ENCODE data around the gene FAM241B. TPM values are rescaled to one million over a fixed set of nuclear protein-coding genes. Genes with fewer than 3 reads are reported as not detected.

FAM241B gene
- total and polyA plus RNA-seq, 2 of the 4 experiments (the other 2 are of a cell fraction) = 0.18 to 1.4 TPM

DNA sequence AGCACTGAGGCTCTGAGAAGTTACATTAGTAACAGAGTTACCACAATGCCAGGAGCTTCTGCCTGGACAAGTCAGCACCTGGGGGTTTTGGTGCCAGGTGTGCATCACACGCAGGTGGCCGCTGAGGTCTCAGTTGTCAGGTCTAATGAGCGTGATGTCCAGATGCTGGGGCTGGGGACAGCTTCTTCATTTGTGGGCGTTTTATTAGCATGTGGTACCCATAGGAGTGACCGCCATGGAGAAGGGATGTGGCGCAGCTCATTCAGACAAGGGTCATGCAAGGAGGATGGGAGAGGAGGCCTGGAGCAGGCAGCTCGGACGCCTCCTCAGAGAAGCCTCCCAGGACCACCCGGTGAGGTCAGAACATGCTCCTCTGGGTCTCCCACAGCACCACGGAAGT is 27.8 kb downstream of the FAM241B start:
- CTCF ChIA-PET = no interaction called here
- no peak overlapping the region for H3K4me2 ChIP-seq (ENCODE audit: low read depth, low read length)
- intact Hi-C loops (cut with micrococcal nuclease) (no loop called here), in situ Hi-C loops (cut with MboI; ENCODE audit: low sequenced_read_pairs) (no loop called here), dilution Hi-C loops (cut with HindIII; ENCODE audit: low sequenced_read_pairs, unreplicated experiment) (no loop called here)
- no peak overlapping the region for H4K8ac ChIP-seq (ENCODE audit: low read depth in 2 of 2, low read length in 2 of 2)
- BruUV-seq (replicated peaks) = no TSS peak
- H3K79me1 ChIP-seq (ENCODE audit: low read depth in 1 of 2, low read length in 2 of 2) = no peaks in the 10 kb centered on the region
- H4K91ac ChIP-seq (ENCODE audit: insufficient read depth, low read depth, low read length) = no peak overlapping the region
- H3K36me3 ChIP-seq (ENCODE audit: control insufficient read depth, insufficient read depth, low read length) = no peaks in the 10 kb centered on the region
- no peak for TF ChIP-seq NFE2L2 (IDR thresholded peaks at IDR 0.05; ENCODE audit: low read depth, low read length)
- no peak for TF ChIP-seq RFX5 (IDR thresholded peaks at IDR 0.05; ENCODE audit: low read depth, low read length)
- TF ChIP-seq, protein P1, sequence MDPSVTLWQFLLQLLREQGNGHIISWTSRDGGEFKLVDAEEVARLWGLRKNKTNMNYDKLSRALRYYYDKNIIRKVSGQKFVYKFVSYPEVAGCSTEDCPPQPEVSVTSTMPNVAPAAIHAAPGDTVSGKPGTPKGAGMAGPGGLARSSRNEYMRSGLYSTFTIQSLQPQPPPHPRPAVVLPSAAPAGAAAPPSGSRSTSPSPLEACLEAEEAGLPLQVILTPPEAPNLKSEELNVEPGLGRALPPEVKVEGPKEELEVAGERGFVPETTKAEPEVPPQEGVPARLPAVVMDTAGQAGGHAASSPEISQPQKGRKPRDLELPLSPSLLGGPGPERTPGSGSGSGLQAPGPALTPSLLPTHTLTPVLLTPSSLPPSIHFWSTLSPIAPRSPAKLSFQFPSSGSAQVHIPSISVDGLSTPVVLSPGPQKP (IDR thresholded peaks at IDR 0.05; ENCODE audit: borderline replicate concordance, low read depth, low read length) = no peak
- TF ChIP-seq CEBPB (IDR thresholded peaks at IDR 0.05; ENCODE audit: low read depth, low read length) = no peak
- no peak for TF ChIP-seq MAFK (IDR thresholded peaks at IDR 0.05; ENCODE audit: low read depth, low read length)
- TF ChIP-seq POLR2A (IDR thresholded peaks at IDR 0.05; ENCODE audit: low read depth, low read length) = no peak
- no peak for TF ChIP-seq MXI1 (IDR thresholded peaks at IDR 0.05; ENCODE audit: borderline replicate concordance, low read depth, low read length)
- TF ChIP-seq FOS (IDR thresholded peaks at IDR 0.05; ENCODE audit: low read depth, low read length) = no peak
- no peak for TF ChIP-seq BHLHE40 (IDR thresholded peaks at IDR 0.05; ENCODE audit: low read depth, low read length)
- TF ChIP-seq USF2 (IDR thresholded peaks at IDR 0.05; ENCODE audit: low read depth, low read length) = no peak
- no peak for TF ChIP-seq SMC3 (IDR thresholded peaks at IDR 0.05; ENCODE audit: low read depth, low read length)
- no peak for TF ChIP-seq CHD1 (IDR thresholded peaks at IDR 0.05; ENCODE audit: low read depth, low read length)
- no peak for TF ChIP-seq CTCF (conservative IDR thresholded peaks at IDR 0.05; ENCODE audit: low read depth, low read length)
- no peak for TF ChIP-seq RAD21 (IDR thresholded peaks at IDR 0.05; ENCODE audit: low read length)
- no peak for DNase-seq
- H3K23ac ChIP-seq (ENCODE audit: low read depth, low read length) = no peak overlapping the region
- H3K27me3 ChIP-seq (ENCODE audit: control insufficient read depth, insufficient read depth, low read length) = peaks cover 84% of the 10 kb centered on the region
- no peaks in the 10 kb centered on the region for H4K20me1 ChIP-seq (ENCODE audit: insufficient read depth, low read length)
- POLR2A ChIA-PET (ENCODE audit: unreplicated experiment) = no interaction called here
- H3K4me1 ChIP-seq (ENCODE audit: control insufficient read depth, insufficient read depth, low read length) = no peaks in the 10 kb centered on the region
- no peak overlapping the region for H3K56ac ChIP-seq (ENCODE audit: extremely low read depth, insufficient read depth, low read length)
- WGBS, 2 experiments (ENCODE audit: extremely low coverage in 2 of 2, insufficient read length in 1 of 2) = 47% methylated on average over 3 of the region's 10 CpGs; no CpG with 5 or more reads in 1 of the 2 experiments
- no peak overlapping the region for H3K4ac ChIP-seq (ENCODE audit: low read depth, low read length)
- no peak for ATAC-seq (ENCODE audit: low read depth)
- no peaks in the 10 kb centered on the region for H3K9me1 ChIP-seq (ENCODE audit: insufficient read depth, low read length)
- H2BK120ac ChIP-seq (ENCODE audit: low read depth, low read length) = no peak overlapping the region
- H3K9ac ChIP-seq (ENCODE audit: low read depth, low read length) = no peak overlapping the region
- H2BK5ac ChIP-seq (ENCODE audit: low read depth, low read length, poor library complexity, severe bottlenecking) = no peak overlapping the region
- peaks cover 5% of the 10 kb centered on the region for H3K9me3 ChIP-seq (ENCODE audit: control insufficient read depth, insufficient read depth, low read length)
- no peak overlapping the region for H2AK9ac ChIP-seq (replicated peaks; ENCODE audit: low read depth, low read length, poor library complexity)
- no peak overlapping the region for H3K14ac ChIP-seq (replicated peaks; ENCODE audit: low read depth, low read length)
- H4K5ac ChIP-seq (ENCODE audit: low read depth, low read length) = no peak overlapping the region
- H3K27ac ChIP-seq (ENCODE audit: insufficient read depth, low read length) = no peak overlapping the region
- H3K4me3 ChIP-seq (ENCODE audit: insufficient read depth, low read depth, low read length) = no peak overlapping the region
- H3K18ac ChIP-seq (ENCODE audit: low read depth, low read length) = no peak overlapping the region
- no peak overlapping the region for H2BK15ac ChIP-seq (ENCODE audit: low read depth, low read length)
- no peak overlapping the region for H2BK20ac ChIP-seq (ENCODE audit: low read depth, low read length)
- no peak overlapping the region for H2AFZ ChIP-seq (replicated peaks; ENCODE audit: low read length, poor library complexity)
- no peak overlapping the region for H2AK5ac ChIP-seq (ENCODE audit: low read depth, low read length)

Measured in IMR-90 (cell line).